Smooth muscle cell of trachea (primary cell): Measurements from ENCODE around the gene S100PBP. TPM values are rescaled to one million over a fixed set of nuclear protein-coding genes. Genes with fewer than 3 reads are reported as not detected.

Experiments
- total RNA-seq: library from RNA; depleted of rRNA; stranded (reverse); fragments of >200 nt; gene quantifications from 2 replicates; pipeline ENCODE4 v1.2.1, GENCODE V29; 2014

S100PBP gene
- total RNA-seq = 29.9 and 70.5 TPM in 2 replicates

DNA sequence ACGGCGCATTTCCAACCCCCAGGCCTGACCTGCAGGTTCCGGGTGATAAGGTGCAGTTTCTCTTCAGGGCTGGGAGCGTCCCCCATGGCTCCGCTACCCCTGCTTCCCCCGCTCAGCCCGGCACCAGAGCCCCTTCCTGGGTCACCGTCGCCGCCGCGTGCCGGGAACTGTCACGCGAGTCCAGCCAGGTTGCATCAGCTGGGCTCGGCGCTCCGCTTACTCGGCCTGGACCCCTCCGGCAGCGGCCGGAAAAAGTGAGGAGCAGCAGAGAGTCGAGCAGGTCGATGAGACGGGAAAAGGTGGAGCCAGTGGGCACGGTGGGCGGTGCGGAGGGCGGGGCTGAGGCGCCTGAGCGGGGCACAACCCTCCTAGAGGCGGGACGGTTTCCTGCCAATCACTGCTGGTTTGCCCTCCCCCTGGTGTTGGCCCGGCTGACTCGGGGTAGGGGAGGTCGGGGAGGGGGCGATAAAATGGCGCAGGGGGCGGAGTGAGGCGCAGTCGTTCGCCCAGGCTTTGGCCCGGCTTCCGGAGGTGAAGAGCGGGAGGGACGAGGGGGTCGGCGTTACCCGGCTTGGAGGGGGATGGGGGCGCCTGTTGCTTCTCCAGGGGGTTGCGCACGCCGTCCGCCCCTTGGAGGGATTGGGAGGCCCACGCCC is at the start of gene S100PBP, which contains the start of gene YARS1:
Gene S100PBP (plus strand): TSS at position 495 of the 656 bp plus-strand sequence. CDS start 8,447 bp downstream, outside the sequence.
Gene YARS1 (minus strand): TSS at position 200 of the 656 bp plus-strand sequence. CDS start 114 bp downstream, at position 86.

GRCh38 chr1:32870615-32871363 is 53.3 kb downstream of the S100PBP start, which contains the start of gene FNDC5:
Gene FNDC5 (minus strand): TSS chr1:32870912.

GRCh38 chr1:32886004-32886827 is 68.8 kb downstream of the S100PBP start, which contains the start of gene HPCA:
Gene HPCA (plus strand): TSS chr1:32886491. CDS start chr1:32888899, 2,408 bp downstream.

DNA sequence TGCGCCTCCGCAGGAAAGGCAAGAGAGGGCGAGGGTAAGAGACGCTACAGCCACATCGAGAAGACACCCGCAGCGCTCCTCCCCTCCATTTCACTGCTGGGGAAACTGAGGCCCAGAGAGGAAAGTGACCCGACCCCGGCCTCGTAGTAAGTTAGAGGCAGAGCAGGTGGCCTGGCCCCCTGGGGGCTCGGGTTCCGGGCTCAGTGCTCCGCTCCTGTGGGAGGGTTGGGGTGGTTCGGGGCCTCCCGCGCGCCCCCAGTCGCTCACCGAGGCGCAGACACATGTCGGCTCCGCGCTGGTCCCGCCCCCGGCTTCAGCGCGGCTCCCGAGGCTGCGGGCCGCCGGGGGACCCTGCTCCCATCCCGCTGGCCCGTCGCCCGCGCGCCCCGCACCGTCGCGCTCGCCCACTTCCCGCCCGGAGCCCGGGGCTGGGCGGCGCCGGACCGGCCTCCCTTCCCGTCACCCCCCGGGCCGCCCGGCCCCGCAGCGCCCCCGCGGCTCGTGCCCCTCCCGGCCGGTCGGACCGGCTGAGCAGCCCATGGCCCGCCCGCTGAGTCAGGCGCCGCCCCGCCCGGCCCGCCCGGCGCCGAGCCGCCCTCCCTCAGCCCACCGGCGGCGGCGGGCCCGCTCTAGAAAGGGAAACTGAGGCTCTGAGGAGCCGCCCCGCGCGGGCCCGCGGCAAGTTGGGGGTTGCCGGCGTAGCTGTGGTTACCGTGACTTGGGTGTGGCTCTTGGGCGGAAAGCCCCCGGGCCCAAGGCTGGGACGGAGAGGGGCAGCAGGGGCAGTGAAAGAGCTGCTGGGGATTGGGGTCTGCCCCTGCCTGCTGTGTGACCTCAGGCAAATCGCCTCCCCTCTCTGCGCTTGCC is 83.7 kb downstream of the S100PBP start, which contains the start of gene TMEM54:
Gene TMEM54 (minus strand): TSS at position 434 of the 867 bp plus-strand sequence. CDS start 151 bp downstream, at position 283.

Other genes with a start within 250 kb of the S100PBP start
- gene ZBTB8OS, start 167.1 kb upstream of the S100PBP start, total RNA-seq = 29.9 and 40.6 TPM in 2 replicates
- gene RBBP4, start 166.4 kb upstream of the S100PBP start, total RNA-seq = 99.9 and 130 TPM in 2 replicates
- gene SYNC, start 114.9 kb upstream of the S100PBP start, total RNA-seq = 67.1 and 136 TPM in 2 replicates
- gene YARS1, start 295 bp upstream of the S100PBP start, total RNA-seq = 139 and 154 TPM in 2 replicates
- gene FNDC5, start 53.3 kb downstream of the S100PBP start, total RNA-seq = 0.87 and 3.6 TPM in 2 replicates
- gene HPCA, start 68.8 kb downstream of the S100PBP start, total RNA-seq = not detected in 2 replicates
- gene TMEM54, start 83.7 kb downstream of the S100PBP start, total RNA-seq = 36.7 and 59.0 TPM in 2 replicates
- gene RNF19B, start 147.2 kb downstream of the S100PBP start, total RNA-seq = 11.3 and 13.2 TPM in 2 replicates
- gene AK2, start 219.2 kb downstream of the S100PBP start, total RNA-seq = 87.5 and 167 TPM in 2 replicates